ENCODE measurements around the gene ISG20. TPM values are rescaled to one million over a fixed set of nuclear protein-coding genes. Genes with fewer than 3 reads are reported as not detected.

ISG20 gene
- total and polyA plus RNA-seq, 12 donors, result 2.0 to 23.0 (median 4.5) TPM

DNA sequence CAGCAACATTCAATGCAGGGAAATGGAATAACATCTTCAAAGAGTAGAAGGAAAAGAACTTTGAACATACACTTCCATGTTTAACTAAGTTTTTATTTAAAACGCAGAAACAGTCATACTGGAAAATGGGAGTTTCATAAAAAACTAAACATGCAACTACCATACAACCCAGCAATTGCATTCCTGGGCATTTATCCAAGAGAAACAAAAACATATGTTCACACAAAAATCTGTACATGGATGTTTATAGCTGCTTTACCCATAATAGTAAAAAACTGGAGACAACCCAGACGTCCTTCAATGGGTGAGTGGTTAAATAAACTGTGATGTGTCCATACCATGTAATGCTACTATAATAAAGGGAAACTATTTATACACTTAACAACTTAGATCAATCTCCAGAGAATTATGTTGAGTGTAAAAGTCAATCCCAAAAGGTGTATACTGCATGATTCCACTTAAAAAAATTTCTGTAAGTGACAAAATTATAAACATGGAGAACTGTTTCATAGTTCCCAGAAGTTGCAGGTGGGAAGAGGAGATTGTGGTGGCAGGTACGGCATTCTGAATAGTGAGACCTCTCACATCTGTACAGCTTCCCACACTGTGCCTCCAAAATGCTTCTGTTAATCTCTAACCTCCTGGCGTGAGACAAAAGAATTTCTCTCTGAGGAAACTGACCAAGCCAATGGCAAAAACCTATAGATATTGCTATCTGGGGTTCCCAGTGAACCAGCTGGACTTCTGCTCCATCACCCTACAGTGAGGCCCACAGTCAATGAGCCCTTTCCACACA is 23.1 kb downstream of the ISG20 start:
- Histone ChIP-seq H3K27me3 (peaks cover 0 to 2% (median 0%) of the 10 kb centered on the region in 7 donors), H3K4me3 (no peak overlapping the region), H3K9me3 (peaks cover 0 to 5% (median 0%) of the 10 kb centered on the region in 11 donors), H3K27ac (no peak overlapping the region), H3K4me1 (peaks cover 0 to 11% (median 4%) of the 10 kb centered on the region in 9 donors), H3K36me3 (no peaks in the 10 kb centered on the region)
- intact Hi-C loops (cut with DNase I), result loop anchor here in 1 of 10 donors (5.0 kb wide), 1 partner anchor 40 kb away; the partner anchor contains the start of gene AEN
- ATAC-seq (no peak), DNase-seq (no peak)
- TF ChIP-seq, protein P1, sequence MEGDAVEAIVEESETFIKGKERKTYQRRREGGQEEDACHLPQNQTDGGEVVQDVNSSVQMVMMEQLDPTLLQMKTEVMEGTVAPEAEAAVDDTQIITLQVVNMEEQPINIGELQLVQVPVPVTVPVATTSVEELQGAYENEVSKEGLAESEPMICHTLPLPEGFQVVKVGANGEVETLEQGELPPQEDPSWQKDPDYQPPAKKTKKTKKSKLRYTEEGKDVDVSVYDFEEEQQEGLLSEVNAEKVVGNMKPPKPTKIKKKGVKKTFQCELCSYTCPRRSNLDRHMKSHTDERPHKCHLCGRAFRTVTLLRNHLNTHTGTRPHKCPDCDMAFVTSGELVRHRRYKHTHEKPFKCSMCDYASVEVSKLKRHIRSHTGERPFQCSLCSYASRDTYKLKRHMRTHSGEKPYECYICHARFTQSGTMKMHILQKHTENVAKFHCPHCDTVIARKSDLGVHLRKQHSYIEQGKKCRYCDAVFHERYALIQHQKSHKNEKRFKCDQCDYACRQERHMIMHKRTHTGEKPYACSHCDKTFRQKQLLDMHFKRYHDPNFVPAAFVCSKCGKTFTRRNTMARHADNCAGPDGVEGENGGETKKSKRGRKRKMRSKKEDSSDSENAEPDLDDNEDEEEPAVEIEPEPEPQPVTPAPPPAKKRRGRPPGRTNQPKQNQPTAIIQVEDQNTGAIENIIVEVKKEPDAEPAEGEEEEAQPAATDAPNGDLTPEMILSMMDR (IDR thresholded peaks at IDR 0.05), result no peak
- 75 to 81% methylated on average over 4 of the region's 4 CpGs for WGBS, 2 donors

DNA sequence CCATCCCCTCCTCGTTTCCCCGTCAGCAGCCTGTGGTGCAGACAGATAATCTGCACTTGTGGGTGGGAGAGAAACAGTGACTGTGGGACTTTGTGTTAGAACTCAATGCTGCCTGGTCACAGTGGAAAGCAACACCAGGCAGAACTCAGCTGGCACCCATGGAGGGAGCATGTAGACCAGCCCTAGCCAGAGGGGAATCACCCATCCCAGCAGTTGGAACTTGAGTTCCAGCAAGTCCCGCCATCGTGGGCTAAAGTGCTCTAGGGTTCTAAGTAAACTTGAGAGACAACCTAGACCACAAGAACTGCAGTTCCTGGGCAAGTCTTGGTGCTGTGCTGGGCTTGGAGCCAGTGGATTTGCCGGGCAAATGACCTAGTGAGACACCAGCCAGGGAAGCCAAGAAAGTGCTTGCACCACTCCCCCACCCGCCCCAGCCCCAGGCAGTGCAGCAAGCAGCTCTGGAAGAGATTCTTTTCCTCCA is 24.4 kb downstream of the ISG20 start:
- ATAC-seq (no peak), DNase-seq (no peak)
- intact Hi-C loops (cut with DNase I), result loop anchor here in 1 of 10 donors (5.0 kb wide), 1 partner anchor 41 kb away; the partner anchor contains the start of gene AEN
- Histone ChIP-seq H3K9me3 (peaks cover 0 to 5% (median 0%) of the 10 kb centered on the region in 11 donors), H3K27ac (no peak overlapping the region), H3K4me3 (no peak overlapping the region), H3K27me3 (peaks cover 0 to 3% (median 0%) of the 10 kb centered on the region in 7 donors), H3K36me3 (no peaks in the 10 kb centered on the region), H3K4me1 (peaks cover 0 to 11% (median 4%) of the 10 kb centered on the region in 9 donors)
- TF ChIP-seq, protein P1 (IDR thresholded peaks at IDR 0.05), result no peak
- 86% methylated on average over 6 of the region's 6 CpGs for WGBS, 2 donors

- 82 to 85% methylated on average over 7 of the region's 7 CpGs for WGBS, 2 donors
- Histone ChIP-seq H3K9me3 (peaks cover 0 to 5% (median 0%) of the 10 kb centered on the region in 11 donors), H3K36me3 (no peaks in the 10 kb centered on the region), H3K27me3 (peaks cover 0 to 3% (median 0%) of the 10 kb centered on the region in 7 donors), H3K4me3 (no peak overlapping the region), H3K27ac (no peak overlapping the region), H3K4me1 (peaks cover 0 to 9% (median 4%) of the 10 kb centered on the region in 9 donors)
- DNase-seq, result no peak
- intact Hi-C loops (cut with DNase I), result loop anchor here in 1 of 10 donors (5.0 kb wide), 1 partner anchor 42 kb away; the partner anchor contains the start of gene AEN
- ATAC-seq, result peak in 2 of 8 donors; percentile 35 to 51
- TF ChIP-seq, protein P1 (IDR thresholded peaks at IDR 0.05), result peak in 7 of 9 donors; percentile 17 to 52 (median 34)
These were observed 25.4 kb downstream of the ISG20 start for GRCh38 chr15:88664151-88664778.

DNA sequence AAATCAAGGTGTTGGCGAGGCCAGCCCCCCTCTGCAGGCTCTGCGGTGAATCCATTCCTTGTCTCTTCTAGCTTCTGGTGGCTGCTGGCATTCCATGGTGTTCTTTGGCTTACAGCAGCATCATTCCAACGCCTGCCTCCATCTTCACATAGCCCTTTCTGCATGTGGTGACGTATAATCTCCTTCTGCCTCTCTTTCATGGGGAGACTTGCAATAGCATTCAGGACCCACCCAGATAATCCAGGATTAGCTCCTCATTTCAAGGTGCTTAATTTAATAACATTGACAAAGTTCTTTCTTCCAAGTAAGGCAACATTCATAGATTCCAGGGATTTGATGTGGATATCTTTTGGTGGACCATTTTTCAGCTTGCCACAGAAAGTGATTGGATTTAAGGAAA is 35.8 kb downstream of the ISG20 start:
- Histone ChIP-seq H3K4me1 (no peaks in the 10 kb centered on the region), H3K27me3 (peaks cover 0 to 23% (median 0%) of the 10 kb centered on the region in 7 donors), H3K4me3 (no peak overlapping the region), H3K27ac (no peak overlapping the region), H3K9me3 (peaks cover 0 to 19% (median 0%) of the 10 kb centered on the region in 11 donors), H3K36me3 (no peaks in the 10 kb centered on the region)
- no peak for ATAC-seq
- intact Hi-C loops (cut with DNase I), result no loop called here
- TF ChIP-seq, protein P1 (IDR thresholded peaks at IDR 0.05), result no peak
- 75 to 78% methylated on average over 4 of the region's 4 CpGs for WGBS, 2 donors
- no peak for DNase-seq
